Measurements from ENCODE around the gene FOXG1. TPM values are rescaled to one million over a fixed set of nuclear protein-coding genes. Genes with fewer than 3 reads are reported as not detected.

Gene FOXG1
- polyA plus RNA-seq, 12 donors = 0.04 to 0.78 (median 0.05) TPM; not detected in 3

DNA sequence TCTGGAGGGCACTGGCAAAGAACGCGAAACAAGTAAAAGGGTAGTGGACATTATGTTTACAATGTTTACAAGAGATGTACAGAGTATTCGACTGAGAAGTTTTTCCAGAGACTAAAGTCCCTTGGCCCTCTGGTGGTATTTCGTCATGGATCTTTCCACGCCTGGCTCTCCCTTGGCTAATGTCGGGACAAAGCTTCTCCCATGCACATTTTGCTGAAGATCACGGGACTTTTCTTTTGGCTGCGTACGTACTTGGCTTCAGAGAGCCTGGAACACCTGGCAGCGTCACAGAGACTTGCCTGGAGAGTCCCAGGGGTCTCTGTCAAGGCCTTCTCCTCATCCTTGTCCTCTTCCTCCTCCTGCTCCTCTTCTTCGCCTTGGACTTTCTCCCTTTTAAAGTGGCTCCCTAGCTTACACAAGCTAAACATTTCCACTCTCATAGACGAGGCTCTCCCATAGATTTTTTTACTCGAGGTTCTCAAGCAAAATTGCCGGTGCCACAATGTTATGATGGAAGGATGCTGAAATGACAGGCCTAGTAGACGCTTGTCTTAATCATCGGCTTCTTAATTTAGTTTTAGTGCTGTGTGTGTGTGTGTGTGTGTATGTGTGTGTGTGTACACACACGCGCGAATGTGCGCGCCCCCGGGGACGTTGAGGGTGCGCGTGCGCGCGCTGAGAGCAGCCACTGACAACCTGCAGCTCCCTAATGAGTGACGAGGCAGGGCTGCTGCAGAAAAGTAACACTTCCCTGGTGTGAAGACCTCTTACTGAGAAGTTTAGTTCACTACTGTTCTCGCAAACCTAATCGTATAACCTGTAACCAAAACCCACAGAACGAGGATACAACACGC lies 4.9 kb upstream of the FOXG1 start:
- no peak for DNase-seq

- no peak for DNase-seq
These were observed 4.2 kb upstream of the FOXG1 start for GRCh38 chr14:28762303-28762954.

DNA sequence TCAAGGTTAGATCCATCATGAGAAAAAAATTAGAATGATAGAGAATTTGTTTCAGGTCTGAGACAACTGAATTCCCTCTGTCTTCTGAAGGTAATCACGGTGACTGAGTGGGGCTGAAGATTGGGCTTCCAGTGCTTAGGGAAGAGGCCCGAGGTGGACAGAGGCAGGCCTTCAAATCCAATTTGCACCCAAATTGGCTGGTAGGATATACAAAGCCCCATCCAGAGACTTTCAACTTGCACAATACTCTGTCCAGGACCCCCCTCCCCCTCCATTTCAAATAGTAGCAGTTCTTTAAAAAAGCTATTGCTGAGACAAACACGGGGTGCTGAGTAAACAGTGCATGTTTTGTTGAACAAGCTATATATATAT lies 3.6 kb upstream of the FOXG1 start:
- no peak for DNase-seq

DNA sequence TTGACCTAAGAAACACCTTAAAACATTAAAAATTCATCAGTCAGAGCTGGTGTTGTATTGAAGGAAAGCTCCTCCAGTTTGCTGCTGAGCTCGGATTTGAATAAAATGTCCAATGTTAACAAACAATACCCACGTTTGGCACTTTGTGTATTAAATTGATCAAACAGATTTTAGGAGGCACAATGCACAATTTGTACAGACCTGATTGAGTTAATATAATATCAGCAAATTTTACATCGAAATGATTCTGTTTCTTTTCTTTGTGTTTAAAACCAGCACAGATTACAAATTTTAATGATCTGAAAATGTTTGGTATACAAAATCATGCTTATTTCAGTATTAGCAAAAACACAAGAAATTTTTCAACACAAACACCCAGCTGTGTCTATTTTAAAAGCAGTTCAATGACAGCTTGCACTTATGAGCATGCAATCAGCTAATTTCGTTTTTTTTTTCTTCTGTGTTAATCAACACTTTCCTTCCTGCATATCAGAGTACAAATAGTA lies 2.8 kb upstream of the FOXG1 start:
- no peak for DNase-seq

DNA sequence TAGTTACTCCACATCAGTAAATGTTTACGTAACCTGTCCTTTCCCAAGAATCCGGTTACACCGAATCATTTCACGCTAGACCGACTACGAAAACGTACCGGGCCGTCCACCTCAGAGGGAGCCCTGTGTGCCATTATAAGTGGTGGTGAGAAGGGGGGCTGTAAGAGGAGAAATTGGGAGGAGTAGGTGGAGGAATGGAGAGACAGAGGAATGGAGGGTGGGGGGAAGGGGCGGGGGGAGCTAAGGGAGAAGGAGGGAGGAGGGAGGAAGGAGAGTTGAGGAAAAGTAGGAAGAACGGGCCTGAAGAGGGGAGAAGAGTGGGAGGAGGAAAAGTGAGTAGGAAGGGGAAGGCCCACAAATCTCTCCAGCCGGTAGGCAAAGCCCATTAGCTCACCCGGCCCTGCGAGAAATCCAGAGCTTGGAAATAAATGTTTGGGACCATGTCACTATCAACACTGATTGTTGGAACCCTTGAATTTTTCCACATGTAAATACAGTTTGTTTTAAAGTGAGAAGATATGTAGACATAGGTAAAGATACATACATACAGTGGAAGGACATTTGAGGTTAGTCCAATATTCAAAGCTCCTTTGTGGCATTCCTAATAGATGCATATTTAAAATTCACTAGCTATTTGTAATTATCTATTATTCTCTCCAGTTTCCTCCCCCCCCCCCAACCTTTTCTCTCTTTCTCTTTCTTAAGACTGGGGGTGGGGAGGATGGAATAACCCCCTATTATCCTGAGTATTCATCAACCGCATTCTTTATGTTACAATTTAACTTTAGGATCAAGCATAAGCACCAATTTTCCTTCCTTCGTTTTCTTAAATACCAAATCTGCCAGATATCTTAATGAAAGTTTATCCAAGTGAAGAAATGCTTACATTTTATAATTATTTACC lies 2.1 kb upstream of the FOXG1 start:
- no peak for DNase-seq

DNA sequence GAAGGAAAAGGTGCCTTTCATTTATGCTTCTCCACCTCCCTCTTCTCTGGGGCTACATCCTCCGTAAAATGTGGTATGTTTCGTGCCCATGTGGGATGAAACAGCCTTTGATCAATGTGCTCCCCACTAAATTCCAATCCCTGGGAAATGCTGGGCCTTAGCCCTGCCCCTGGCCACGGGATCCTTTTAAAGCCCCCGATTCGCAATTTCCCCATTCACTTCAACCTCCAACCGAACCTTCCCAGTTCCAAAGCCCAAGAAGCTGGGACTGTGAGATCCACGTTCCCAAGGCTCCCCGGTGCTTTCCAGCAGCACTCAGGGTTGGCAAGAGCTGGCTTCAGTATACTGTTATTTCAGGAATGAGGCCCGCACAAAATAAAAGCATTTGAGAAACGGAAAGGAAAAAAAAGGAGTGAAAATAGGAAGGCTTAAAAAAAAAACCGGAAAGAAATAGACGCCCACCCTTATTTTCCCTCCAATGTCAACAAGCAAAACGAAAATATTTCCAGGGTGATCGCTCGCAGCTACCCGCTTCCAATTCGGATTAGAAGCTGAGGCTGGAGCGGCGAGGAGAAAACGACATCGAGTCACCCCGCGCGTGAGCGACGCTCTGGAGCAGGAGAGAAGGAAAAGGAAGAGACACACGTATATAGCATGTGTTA lies 1.3 kb upstream of the FOXG1 start:
- no peak for DNase-seq

- no peak for DNase-seq
These were observed 637 bp upstream of the FOXG1 start for GRCh38 chr14:28765831-28766468.

GRCh38 chr14:28767030-28767852 lies 654 bp downstream of the FOXG1 start:
- no peak for DNase-seq

- no peak for DNase-seq
These were observed 1.5 kb downstream of the FOXG1 start for GRCh38 chr14:28767853-28768741.

- DNase-seq = no peak
These were observed 2.8 kb downstream of the FOXG1 start for GRCh38 chr14:28769276-28769880.

DNA sequence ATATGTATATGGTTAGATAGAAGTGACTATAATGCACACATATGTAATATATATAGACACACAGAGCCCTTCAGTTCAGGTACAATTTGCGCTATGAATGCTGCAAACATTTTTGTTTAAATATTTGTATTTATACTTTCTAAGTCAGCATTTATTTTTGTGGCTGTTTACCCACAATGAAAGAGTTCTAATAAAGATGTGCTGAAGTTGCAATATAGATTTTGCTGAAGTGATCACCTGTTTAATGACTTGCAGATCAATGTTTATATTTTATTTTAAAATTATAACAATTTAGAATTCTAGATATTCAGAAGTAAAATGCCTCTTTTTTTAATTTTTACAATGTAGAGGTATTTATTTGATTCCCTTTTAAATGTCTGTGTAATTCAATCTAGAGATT lies 3.5 kb downstream of the FOXG1 start:
- DNase-seq = no peak

DNA sequence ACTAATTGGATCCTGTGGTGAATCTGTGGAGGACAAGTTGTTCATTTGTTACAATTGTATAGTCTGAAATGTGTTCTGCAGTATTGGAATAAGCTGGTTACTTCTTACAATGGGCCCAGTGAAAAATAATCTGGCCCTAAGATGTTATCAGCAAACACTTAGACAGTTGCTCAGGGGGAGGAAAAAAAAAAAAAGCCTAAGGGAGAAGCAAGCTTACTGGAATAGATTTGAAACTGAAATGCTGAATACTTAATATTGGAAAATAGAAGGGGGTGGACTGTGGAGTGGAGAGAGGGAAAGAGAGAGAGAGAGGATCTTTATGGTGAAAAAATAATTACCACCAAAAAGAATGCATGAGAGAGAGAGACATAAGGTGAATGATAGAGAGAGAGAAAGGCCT lies 4.0 kb downstream of the FOXG1 start:
- no peak for DNase-seq

DNA sequence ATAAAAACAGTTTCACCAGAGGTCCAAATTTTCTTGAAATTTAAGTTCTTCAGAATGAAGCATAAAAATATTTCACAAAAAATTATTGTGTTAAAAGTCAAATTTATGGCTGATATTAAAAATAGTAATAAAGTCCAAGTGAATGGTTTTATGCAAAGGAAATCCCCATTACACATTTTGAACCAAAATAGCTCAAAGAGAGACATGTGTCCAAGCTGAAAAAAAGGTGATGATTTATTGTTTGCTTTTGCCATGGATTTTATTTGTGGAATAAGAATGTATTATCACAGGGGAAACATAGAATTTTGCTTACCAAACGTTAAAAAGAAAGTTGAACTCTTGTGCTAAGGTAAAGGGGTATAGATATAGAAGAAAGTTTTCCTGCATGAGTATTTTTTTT lies 4.6 kb downstream of the FOXG1 start:
- DNase-seq = no peak

DNA sequence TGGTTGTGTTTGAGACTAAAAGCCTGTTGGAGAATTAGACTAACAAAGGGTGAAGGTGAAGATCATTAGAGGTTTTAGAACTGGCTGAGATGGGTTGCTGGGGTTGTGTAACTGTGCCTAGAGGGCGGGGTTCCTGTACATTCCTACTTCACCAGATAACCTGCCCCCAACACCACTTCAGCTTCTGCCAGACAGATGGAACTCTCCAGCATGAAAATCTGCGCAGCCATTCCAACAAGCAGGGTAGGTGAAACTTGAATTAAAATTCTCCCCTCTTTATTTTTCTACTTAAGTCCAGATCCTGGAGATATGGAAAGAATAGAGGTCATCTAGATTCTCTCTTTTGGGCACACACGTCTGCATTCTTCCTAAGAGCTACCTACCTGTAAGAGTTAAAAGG lies 6.0 kb downstream of the FOXG1 start:
- no peak for DNase-seq

DNA sequence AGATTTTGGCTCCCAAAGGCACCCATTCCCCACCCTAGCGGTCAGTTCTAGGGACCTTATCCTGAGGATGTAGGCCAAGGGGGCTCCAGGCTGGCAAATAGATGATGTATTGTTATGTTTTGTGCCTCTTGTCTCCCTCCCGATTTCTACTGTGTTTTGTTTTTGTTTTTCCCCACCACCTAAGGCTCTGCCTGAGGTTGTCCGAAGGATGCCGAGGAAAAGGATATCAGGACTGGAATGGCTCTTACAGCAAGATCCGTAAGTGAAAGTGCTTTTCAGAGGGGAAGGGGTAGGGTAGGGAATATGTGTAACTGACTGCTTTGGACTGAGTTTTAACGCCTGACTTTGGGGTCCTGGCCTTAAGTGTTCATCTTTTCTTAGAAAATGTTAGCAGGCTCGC lies 6.6 kb downstream of the FOXG1 start:
- DNase-seq = no peak

- no peak for DNase-seq
These were observed 7.5 kb downstream of the FOXG1 start for GRCh38 chr14:28773861-28774691.
